ENCODE data around the gene MRPS6. TPM values are rescaled to one million over a fixed set of nuclear protein-coding genes. Genes with fewer than 3 reads are reported as not detected.

MRPS6 gene
- total RNA-seq, 2 donors from 2014 or later: 221 to 282 TPM

GRCh38 chr21:34027721-34028461, 45.5 kb upstream of the MRPS6 start:
- Mint-ChIP-seq H3K27ac (no peak overlapping the region), H3K4me1 (peaks cover 5% of the 10 kb centered on the region), H3K4me3 (no peak overlapping the region), H3K36me3 (ENCODE audit: low read depth) (no peaks in the 10 kb centered on the region), H3K9me3 (no peaks in the 10 kb centered on the region), H3K27me3 (ENCODE audit: insufficient read depth) (peaks cover 2% of the 10 kb centered on the region)
- no peak overlapping the region for H3K9ac ChIP-seq (ENCODE audit: extremely low read depth, low read length, poor library complexity, severe bottlenecking)
- H3K27me3 ChIP-seq (ENCODE audit: control insufficient read depth, insufficient read depth, low read length, poor library complexity, severe bottlenecking): no peaks in the 10 kb centered on the region
- H3K9me3 ChIP-seq (ENCODE audit: control insufficient read depth, low read length): no peaks in the 10 kb centered on the region
- no peak overlapping the region for H3K4me3 ChIP-seq (ENCODE audit: low read length)
- 79 to 87% methylated on average over 2 to 8 of the region's 9 CpGs for WGBS, 2 experiments (ENCODE audit: insufficient coverage in 1 of 2, insufficient read length in 1 of 2)
- DNase-seq: no peak
- no peak overlapping the region for H3K27ac ChIP-seq (ENCODE audit: low read depth, low read length)
- no peaks in the 10 kb centered on the region for H3K36me3 ChIP-seq (ENCODE audit: control insufficient read depth, insufficient read depth, low read length)
- peaks cover 6% of the 10 kb centered on the region for H3K4me1 ChIP-seq (ENCODE audit: control insufficient read depth, insufficient read depth, low read length)
- TF ChIP-seq CTCF (conservative IDR thresholded peaks at IDR 0.05): no peak

- WGBS, 2 experiments (ENCODE audit: insufficient coverage in 1 of 2, insufficient read length in 1 of 2): 64 to 70% methylated on average over 8 to 13 of the region's 13 CpGs
- Histone ChIP-seq H3K9me3 (ENCODE audit: control insufficient read depth, low read length) (no peaks in the 10 kb centered on the region), H3K9ac (ENCODE audit: extremely low read depth, low read length, poor library complexity, severe bottlenecking) (no peak overlapping the region), H3K4me1 (ENCODE audit: control insufficient read depth, insufficient read depth, low read length) (no peaks in the 10 kb centered on the region), H3K36me3 (ENCODE audit: control insufficient read depth, insufficient read depth, low read length) (no peaks in the 10 kb centered on the region), H3K27me3 (ENCODE audit: control insufficient read depth, insufficient read depth, low read length, poor library complexity, severe bottlenecking) (no peaks in the 10 kb centered on the region), H3K4me3 (ENCODE audit: low read length) (no peak overlapping the region), H3K27ac (ENCODE audit: low read depth, low read length) (no peak overlapping the region)
- Mint-ChIP-seq H3K27ac (peak overlapping the region; percentile 8), H3K27me3 (ENCODE audit: insufficient read depth) (peaks cover 2% of the 10 kb centered on the region), H3K4me3 (no peak overlapping the region), H3K36me3 (ENCODE audit: low read depth) (no peaks in the 10 kb centered on the region), H3K4me1 (peaks cover 9% of the 10 kb centered on the region), H3K9me3 (no peaks in the 10 kb centered on the region)
- TF ChIP-seq CTCF (conservative IDR thresholded peaks at IDR 0.05): no peak
- peak; percentile 87 for DNase-seq
These were observed 43.4 kb upstream of the MRPS6 start for GRCh38 chr21:34029743-34030528.

- no peaks in the 10 kb centered on the region for H3K9me3 ChIP-seq (ENCODE audit: control insufficient read depth, low read length)
- no peak overlapping the region for H3K4me3 ChIP-seq (ENCODE audit: low read length)
- Mint-ChIP-seq H3K9me3 (no peaks in the 10 kb centered on the region), H3K27ac (no peak overlapping the region), H3K27me3 (ENCODE audit: insufficient read depth) (peaks cover 2% of the 10 kb centered on the region), H3K4me3 (no peak overlapping the region), H3K4me1 (peaks cover 10% of the 10 kb centered on the region), H3K36me3 (ENCODE audit: low read depth) (no peaks in the 10 kb centered on the region)
- 93 to 98% methylated on average over 8 to 11 of the region's 11 CpGs for WGBS, 2 experiments (ENCODE audit: insufficient coverage in 1 of 2, insufficient read length in 1 of 2)
- TF ChIP-seq CTCF (conservative IDR thresholded peaks at IDR 0.05): no peak
- H3K36me3 ChIP-seq (ENCODE audit: control insufficient read depth, insufficient read depth, low read length): no peaks in the 10 kb centered on the region
- H3K27ac ChIP-seq (ENCODE audit: low read depth, low read length): no peak overlapping the region
- no peak overlapping the region for H3K9ac ChIP-seq (ENCODE audit: extremely low read depth, low read length, poor library complexity, severe bottlenecking)
- H3K4me1 ChIP-seq (ENCODE audit: control insufficient read depth, insufficient read depth, low read length): no peaks in the 10 kb centered on the region
- no peaks in the 10 kb centered on the region for H3K27me3 ChIP-seq (ENCODE audit: control insufficient read depth, insufficient read depth, low read length, poor library complexity, severe bottlenecking)
- DNase-seq: no peak
These were observed 41.5 kb upstream of the MRPS6 start for GRCh38 chr21:34031835-34032370.
